HG02884 (cell line): ENCODE results near the gene OR1E2.
"Not testable (repeated sequence)": the region's sequence is repeated elsewhere in the genome, so short reads cannot be mapped to it uniquely, and the experiment has no call there.

Experiments used
- ATAC-seq: cut with Tn5 transposase; IDR thresholded peaks from one replicate; pipeline ENCODE4 v1.9.1; 2021; ENCODE audit warnings: mild to moderate bottlenecking, moderate library complexity; ENCODE audit not compliant: unreplicated experiment

The OR1E2 gene

GRCh38 chr17:3433741-3434140, at the start of gene OR1E2:
TSS of gene OR1E2 (minus strand) at chr17:3433841. CDS start at chr17:3433841, 0 bp downstream.
- ATAC-seq = no peak

DNA sequence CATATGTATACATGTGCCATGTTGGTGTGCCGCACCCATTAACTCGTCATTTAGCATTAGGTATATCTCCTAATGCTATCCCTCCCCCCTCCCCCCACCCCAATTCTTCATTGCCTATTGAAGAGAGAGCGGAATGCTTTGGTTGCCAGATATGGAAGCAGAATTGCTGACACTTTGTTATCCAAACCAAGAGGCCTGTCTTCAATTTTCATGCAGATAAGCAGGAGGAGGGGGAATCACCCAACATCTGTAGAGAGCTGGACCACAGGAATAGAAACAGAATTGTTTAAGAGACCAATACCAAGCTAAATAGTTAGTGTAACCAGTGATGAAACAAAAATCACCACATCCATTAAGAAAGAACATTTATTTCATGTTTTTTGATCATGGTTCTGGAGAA, 49.2 kb upstream of the OR1E2 start:
- no peak for ATAC-seq

DNA sequence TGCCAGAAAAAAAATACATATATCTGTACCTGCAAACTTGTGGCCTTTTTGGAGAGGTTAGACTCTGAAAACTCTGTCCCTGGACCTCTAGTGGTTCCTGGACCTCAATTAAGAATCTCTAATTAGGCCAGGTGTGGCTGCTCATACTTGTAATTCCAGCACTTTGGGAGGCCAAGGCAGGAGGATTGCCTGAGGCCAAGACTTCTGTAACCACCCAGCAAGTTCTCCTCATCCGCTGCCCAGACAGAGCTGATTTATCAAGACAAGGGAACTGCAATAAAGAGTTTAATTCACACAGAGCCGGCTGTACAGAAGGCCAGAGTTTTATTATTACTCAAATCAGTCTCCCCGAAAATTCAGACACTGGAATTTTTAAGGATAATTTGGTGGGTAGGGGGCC, 46.3 kb upstream of the OR1E2 start:
- no peak for ATAC-seq

DNA sequence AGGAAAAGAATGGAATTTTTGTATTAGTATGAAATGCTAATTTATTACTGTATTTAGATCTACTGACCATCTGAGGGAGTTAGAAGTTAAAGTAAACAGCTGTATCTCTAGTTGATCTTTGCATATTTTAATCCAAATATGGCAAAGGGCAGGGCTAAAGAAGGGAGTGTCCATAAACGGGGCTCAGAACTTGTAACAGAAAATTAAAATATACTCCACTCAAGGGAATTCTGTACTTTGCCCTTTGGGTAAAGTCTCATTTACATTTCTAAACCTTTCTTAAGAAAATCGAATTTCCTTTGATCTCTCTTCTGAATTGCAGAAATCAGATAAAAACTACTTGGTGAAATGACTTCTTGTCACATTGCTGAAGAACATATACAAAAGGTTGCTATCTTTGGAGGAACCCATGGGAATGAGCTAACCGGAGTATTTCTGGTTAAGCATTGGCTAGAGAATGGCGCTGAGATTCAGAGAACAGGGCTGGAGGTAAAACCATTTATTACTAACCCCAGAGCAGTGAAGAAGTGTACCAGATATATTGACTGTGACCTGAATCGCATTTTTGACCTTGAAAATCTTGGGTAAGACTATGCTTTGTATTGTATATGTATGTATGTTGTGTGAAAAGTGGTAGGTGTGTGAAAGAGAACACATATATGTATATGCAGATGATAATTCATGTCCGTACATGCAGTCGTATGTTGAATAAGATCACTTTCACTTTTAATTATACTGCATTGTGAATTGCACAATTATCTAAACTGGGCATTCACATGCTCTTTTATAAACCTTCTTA, 42.4 kb upstream of the OR1E2 start, which contains the start of gene ASPA:
TSS of gene ASPA (plus strand) at position 186 of the 799 bp plus-strand sequence. CDS start at position 349, 163 bp downstream.
- ATAC-seq = no peak

DNA sequence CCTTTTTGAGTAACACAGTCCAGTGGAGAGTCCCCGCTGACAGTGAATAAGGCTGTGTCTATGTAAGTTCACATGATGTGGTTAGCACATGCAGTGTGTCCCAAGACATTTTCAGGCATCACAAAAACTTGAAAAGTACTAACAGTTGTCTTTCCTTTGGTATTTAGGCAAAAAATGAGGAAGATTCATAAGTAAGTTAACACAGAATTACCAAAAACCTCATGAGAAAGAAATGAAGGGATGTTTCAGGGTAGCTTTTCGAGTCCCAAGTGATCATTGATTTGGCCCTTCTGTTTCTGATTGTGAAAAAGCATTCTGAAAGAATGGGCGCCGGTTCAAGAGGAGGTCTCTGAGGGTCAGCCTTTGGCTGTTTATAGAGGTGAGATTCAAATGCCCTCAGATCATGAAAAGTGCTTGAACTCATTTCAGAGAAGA, 41.6 kb upstream of the OR1E2 start:
- ATAC-seq = no peak

DNA sequence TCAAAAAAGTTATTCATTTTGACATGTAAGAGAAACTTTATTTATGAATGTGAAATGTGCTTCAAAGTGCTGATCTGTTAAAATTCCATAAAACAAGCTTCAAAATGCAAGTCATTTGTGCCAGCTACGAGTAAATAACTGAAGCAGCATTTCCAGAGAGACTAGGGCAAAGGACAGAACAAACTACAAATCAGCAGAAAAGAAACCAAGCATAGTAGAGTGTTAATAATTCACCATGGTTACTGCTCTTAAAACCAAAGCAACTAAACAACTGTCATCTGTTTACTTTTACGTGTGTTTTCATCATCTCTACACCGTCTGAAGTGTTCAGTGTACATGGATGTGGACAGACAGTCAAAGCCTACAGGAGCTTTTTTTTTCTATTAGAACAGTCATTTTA, 40.6 kb upstream of the OR1E2 start:
- ATAC-seq = no peak

GRCh38 chr17:3472137-3472536, 38.5 kb upstream of the OR1E2 start:
- no peak for ATAC-seq

GRCh38 chr17:3471599-3471998, 38.0 kb upstream of the OR1E2 start, which contains the start of gene SPATA22:
TSS of gene SPATA22 (minus strand) at chr17:3471819. CDS start at chr17:3469325, 2,494 bp downstream.
- no peak for ATAC-seq

- ATAC-seq = no peak
Observed at GRCh38 chr17:3469529-3469928, 35.9 kb upstream of the OR1E2 start.

DNA sequence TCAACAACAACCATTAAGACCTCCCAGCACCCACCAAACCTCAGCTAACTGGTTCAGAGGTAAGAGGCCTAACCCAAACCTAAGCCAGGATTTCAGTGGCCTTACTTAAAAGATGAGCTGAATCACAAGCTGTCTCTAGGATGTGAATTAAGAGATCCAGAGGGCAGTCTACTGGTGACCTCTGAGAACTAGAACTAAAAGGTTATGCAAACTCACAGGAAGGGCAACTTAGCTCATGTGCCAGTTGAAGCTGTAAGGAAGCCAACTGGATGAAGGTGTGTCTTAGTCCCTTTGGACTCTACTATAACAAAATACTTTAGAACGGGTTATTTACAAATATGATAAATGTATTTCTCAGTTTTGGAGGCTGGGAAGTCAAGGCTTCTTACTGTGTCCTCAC, 32.7 kb upstream of the OR1E2 start:
- not testable (repeated sequence) for ATAC-seq

DNA sequence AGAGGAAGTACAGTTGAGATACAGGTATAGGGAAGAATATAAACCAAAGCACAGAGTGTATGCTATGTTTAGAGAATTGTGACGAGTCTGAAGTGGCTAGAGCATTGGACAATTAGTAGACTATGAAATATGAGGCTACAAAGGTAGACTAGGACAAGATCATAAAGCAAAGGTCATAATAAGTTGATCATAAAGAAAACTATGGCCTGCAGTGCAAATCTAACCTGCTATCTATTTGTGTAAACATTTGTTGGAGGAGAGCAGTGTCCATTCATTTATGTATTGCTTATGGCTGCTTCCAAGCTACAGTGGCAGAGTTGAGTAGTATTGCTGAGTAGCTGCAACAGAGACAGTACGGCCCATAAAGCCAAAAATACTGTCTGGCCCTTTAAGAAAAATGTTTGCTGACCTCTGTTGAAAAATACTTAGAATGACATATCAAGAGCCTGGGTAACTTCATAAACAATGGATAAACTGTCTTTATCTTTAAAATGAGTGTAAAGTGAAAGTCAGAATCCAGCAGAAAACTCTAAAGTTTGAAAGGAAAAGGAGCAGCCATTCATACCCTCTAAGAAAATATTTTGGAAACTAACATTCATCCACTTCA, 14.5 kb upstream of the OR1E2 start:
- no peak for ATAC-seq

DNA sequence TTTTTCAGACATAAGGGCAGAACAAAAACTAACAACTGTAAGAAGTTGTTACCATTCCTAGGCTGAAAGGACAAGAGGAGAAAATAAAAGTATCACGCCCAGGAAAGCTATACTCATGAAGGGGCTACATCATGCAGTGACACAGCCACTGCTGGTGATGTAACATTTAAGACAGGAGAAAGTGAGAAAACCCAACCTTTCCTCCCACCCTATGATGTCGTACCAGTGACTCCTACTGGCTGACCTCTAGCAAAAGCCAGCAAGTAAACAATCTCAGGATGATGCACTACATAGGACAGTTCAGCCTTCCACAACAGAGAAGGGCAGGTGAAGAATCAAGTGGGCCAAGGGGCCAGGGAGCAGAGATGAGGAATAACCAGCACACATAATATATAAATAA, 14.0 kb upstream of the OR1E2 start:
- no peak for ATAC-seq

GRCh38 chr17:3440451-3440850, 6.8 kb upstream of the OR1E2 start:
- ATAC-seq = no peak

- ATAC-seq = no peak
Observed at GRCh38 chr17:3438368-3438767, 4.7 kb upstream of the OR1E2 start.

DNA sequence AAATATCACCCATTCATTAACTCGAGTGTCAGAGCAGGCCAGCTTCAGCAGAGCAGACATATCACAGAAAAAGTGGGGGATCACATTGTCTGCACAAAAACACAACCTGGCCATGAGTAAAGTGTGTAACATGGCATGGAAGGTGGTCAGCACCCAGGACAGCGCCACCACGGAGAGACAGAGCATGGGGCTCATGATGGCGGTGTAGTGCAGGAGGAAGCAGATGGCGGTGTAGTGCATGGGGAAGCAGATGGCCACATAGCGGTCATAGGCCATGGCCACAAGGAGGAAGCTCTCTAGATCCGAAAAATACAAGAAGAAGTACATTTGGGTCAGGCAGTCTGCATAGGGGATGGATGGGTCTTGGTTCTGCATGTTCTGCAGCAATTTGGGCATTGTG, 426 bp downstream of the OR1E2 start:
- ATAC-seq = not testable (repeated sequence)

GRCh38 chr17:3418222-3418621, 15.4 kb downstream of the OR1E2 start:
- ATAC-seq = no peak

DNA sequence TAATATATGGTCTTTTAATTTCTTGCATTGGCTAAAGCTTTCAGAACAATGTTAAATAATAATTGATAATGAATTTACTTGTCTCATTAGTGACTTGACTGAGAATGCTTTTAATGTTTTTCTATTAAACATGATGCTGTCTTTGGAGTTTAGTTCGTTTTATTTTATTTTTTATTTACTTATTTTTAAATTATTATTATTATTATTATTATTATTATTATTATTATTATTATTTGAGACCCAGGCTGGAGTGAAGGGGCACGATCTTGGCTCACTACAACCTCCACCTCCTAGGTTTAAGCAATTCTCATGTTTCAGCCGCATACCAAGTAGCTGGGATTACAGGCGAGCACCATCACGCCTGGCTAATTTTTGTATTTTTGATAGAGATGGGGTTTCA, 18.0 kb downstream of the OR1E2 start:
- no peak for ATAC-seq

GRCh38 chr17:3412216-3412615, 21.4 kb downstream of the OR1E2 start:
- not testable (repeated sequence) for ATAC-seq

- ATAC-seq = no peak
Observed at GRCh38 chr17:3411070-3411469, 22.6 kb downstream of the OR1E2 start, which contains the start of gene OR3A3. TSS of gene OR3A3 (plus strand) at chr17:3411370.

DNA sequence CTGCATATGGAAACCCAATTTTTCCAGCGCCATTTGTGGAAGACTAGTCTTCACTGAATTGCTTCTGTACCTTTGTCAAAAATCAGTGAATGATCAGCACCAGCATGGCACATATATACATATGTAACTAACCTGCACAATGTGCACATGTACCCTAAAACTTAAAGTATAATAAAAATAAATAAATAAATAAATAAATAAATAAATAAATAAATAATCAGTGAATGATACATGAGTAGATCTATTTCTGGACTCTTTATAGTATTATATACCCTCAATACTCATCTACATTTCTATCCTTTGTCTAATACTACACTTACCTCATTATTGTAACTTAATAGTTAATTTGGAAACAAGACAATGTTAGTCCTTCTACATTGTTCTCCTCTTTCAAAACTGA, 29.8 kb downstream of the OR1E2 start:
- not testable (repeated sequence) for ATAC-seq

DNA sequence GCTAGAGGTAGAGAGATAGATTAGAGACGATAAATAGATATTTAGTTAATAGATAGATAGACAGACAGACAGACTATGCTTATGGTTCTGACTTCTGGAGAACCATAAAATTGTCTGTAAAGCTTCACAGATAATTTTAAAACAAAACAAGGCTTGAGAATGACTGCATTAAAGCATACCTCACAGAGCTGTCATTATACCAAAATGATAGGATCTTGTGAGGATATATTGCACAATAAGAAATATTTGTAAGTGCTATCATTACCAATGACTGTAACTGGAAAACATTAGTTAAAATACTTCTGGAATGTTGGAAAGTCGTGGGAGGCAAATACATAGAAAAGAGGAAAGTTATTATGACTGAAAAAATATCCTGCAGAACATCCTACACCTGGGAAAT, 31.9 kb downstream of the OR1E2 start:
- ATAC-seq = no peak

DNA sequence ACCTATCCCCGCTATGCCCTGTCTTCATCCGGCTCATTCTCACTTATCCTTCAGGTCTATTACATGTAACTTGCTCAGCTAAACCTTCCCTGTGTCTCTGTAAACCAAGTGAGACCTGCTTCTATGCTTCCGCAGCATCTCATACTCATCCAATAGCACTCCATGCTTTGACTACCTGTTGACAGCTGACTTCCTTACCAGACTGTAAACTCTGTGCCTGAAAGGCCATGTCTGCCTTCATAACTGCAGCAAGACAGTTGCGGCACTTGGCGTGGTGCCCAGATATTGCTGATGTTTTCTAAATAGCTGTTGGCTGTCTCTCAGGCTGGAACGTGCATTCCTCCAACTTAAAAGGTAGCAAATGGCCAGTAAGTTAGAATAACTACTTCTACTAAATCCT, 33.6 kb downstream of the OR1E2 start:
- no peak for ATAC-seq
